T-helper 17 cell (primary cell): ENCODE measurements around the gene OR2J1. TPM values are rescaled to one million over a fixed set of nuclear protein-coding genes. Genes with fewer than 3 reads are reported as not detected.
A peak's percentile ranks its signal among the peaks of the same experiment; 100 is the strongest.
"Not testable (repeated sequence)": the region's sequence is repeated elsewhere in the genome, so short reads cannot be mapped to it uniquely, and the experiment has no call there.

Experiments used
- ATAC-seq: fragments of 150-1000 bp; cut with Tn5 transposase; 2 replicates; pipeline ENCODE4 v1.10.0; 2021; ENCODE audit warnings: mild to moderate bottlenecking, moderate library complexity
- DNase-seq, 3 donors: peaks; one replicate each; pipeline versions ENCODE4 v3.0.0 to v3.0.0-alpha.2; 2020 to 2021
- H3K9me3 ChIP-seq: one replicate; pipeline ENCODE4 v1.7.0; 2013; ENCODE audit warnings: low read length, mild to moderate bottlenecking; ENCODE audit not compliant: control insufficient read depth, poor library complexity, severe bottlenecking
- H3K27ac Mint-ChIP-seq: one replicate; pipeline ENCODE4 v1.8.0; 2022; ENCODE audit warnings: mild to moderate bottlenecking, moderate library complexity, mixed read lengths
- H3K27me3 Mint-ChIP-seq: one replicate; pipeline ENCODE4 v1.8.0; 2022; ENCODE audit warnings: mixed read lengths
- H3K36me3 Mint-ChIP-seq: one replicate; pipeline ENCODE4 v1.8.0; 2022; ENCODE audit warnings: low read depth, mixed read lengths
- H3K4me1 Mint-ChIP-seq: one replicate; pipeline ENCODE4 v1.8.0; 2022; ENCODE audit warnings: mild to moderate bottlenecking, mixed read lengths
- H3K4me3 Mint-ChIP-seq: one replicate; pipeline ENCODE4 v1.8.0; 2022; ENCODE audit warnings: mild to moderate bottlenecking, moderate library complexity, mixed read lengths
- total RNA-seq, 4 donors: library from RNA in 2 of 4; stranded (reverse) in 2 of 4; gene quantifications; one replicate each; pipeline ENCODE4 v1.2.3 and lab custom pipeline; 2022 to 2026

OR2J1 gene
- total RNA-seq (not detected), total RNA-seq (lab: John Stamatoyannopoulos, UW) (0 reads per million in 2 donors)

GRCh38 chr6:29099190-29099589 lies at the start of gene OR2J1:
TSS of gene OR2J1 (plus strand) at chr6:29099490. CDS start at chr6:29100943, 1,453 bp downstream.
- Mint-ChIP-seq H3K4me3 (no peak within 1 kb of the TSS), H3K27ac (no peak within 1 kb of the TSS), H3K36me3 (no peaks in the 10 kb centered on the region), H3K4me1 (no peaks in the 10 kb centered on the region), H3K27me3 (peaks cover 32% of the 10 kb centered on the region)
- DNase-seq (no peak), ATAC-seq (no peak)
- peaks cover 4% of the 10 kb centered on the region for H3K9me3 ChIP-seq

GRCh38 chr6:29051680-29052079 lies 47.6 kb upstream of the OR2J1 start:
- peaks cover 45% of the 10 kb centered on the region for H3K27me3 Mint-ChIP-seq
- H3K4me3 Mint-ChIP-seq, result no peak overlapping the region
- H3K9me3 ChIP-seq, result no peaks in the 10 kb centered on the region
- no peak for DNase-seq
- H3K4me1 Mint-ChIP-seq, result no peaks in the 10 kb centered on the region
- H3K27ac Mint-ChIP-seq, result no peak overlapping the region
- ATAC-seq, result no peak
- H3K36me3 Mint-ChIP-seq, result no peaks in the 10 kb centered on the region

DNA sequence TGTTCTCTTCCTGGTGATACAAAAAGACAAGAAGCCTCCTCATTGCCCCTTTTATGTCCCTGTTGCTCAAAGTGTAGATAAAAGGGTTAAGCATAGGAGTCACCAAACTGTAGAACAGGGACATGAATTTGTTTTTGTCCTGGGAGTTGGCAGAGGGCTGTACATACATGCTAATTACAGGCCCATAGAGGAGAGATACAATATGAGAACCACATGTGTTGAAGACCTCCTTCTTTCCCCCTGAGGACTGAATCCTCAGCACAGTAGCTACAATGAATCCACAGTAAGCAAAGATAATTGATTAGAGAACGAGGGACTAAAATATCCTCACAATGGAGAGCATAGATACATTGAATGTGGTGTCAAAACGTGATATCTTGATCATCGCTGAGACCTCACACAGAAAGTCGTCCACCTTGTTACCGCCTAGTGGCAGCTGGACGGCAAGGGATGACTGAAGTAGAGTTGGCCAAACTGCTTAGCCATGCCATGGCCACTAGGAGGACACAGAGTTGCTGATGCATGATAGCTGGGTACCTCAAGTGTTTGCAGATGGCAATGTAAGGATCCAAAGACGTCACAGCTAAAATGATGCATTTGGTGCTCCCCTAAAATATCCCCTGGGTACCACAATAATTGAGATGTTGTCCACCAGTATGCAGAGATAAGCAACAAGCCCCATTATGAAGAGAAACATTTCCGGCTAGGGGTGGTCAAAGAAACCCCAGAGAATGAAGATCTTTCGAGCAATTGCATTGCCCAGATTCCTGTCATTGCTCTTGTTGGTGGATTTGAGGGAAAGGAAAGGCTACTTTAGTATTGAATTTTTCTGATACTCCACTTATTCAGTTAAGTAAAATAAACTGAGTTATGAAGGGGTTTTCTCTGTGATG lies 27.2 kb upstream of the OR2J1 start:
- Mint-ChIP-seq H3K4me3 (no peak overlapping the region), H3K27me3 (peaks cover 42% of the 10 kb centered on the region), H3K36me3 (no peaks in the 10 kb centered on the region), H3K27ac (no peak overlapping the region), H3K4me1 (peaks cover 2% of the 10 kb centered on the region)
- no peak for ATAC-seq
- no peak for DNase-seq
- H3K9me3 ChIP-seq, result no peaks in the 10 kb centered on the region

- Mint-ChIP-seq H3K4me3 (no peak overlapping the region), H3K27ac (no peak overlapping the region), H3K36me3 (no peaks in the 10 kb centered on the region), H3K4me1 (peaks cover 5% of the 10 kb centered on the region), H3K27me3 (peaks cover 19% of the 10 kb centered on the region)
- no peaks in the 10 kb centered on the region for H3K9me3 ChIP-seq
- ATAC-seq (no peak), DNase-seq (no peak)
Measured at GRCh38 chr6:29079203-29079602, 20.1 kb upstream of the OR2J1 start.

DNA sequence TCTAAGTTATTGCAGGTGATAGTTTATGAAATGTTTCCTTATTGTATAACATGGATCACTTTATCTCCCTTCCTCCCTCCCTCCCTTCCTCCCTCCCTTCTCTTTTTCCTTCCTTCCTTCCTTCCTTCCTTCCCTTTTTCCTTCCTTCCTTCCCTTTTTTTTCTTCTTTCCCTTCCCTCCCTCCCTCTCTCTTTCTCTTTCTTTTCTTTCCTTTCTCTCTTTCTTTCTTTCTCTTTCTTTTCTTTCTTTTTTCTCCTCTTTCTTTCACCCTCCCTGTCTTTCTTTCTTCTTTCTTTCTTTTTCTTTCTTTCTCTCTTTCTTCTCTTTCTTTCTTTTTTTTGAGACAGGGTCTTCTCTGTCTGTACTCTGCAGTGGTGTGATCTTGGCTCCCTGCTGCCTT lies 18.0 kb upstream of the OR2J1 start:
- ATAC-seq, result no peak
- Mint-ChIP-seq H3K4me3 (no peak overlapping the region), H3K36me3 (no peaks in the 10 kb centered on the region), H3K4me1 (peaks cover 3% of the 10 kb centered on the region), H3K27me3 (peaks cover 23% of the 10 kb centered on the region), H3K27ac (peak overlapping the region; percentile 39)
- no peak for DNase-seq
- peaks cover 3% of the 10 kb centered on the region for H3K9me3 ChIP-seq

DNA sequence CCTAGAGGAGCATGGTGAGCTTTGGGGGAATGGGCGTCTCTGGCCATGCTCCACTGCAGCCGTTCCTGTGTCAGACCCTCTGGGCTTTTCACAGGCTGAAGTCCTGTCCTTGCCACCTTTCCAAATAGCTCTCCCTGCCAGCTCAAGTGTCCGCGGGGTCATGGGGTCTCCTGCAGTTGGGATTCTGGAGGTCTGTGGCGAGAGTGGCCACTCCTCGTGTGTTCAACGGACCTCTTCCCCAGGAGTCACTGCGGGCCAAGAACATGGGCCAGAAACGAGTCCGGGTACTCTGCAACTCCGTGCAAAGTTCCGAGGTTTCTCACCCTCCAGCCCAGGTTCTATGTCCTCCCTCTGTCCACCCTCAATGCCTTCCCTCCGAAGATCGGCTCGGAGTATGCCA lies 16.8 kb upstream of the OR2J1 start:
- Mint-ChIP-seq H3K4me1 (peaks cover 3% of the 10 kb centered on the region), H3K27me3 (peaks cover 29% of the 10 kb centered on the region), H3K27ac (no peak overlapping the region), H3K4me3 (no peak overlapping the region), H3K36me3 (no peaks in the 10 kb centered on the region)
- DNase-seq (no peak), ATAC-seq (no peak)
- H3K9me3 ChIP-seq, result peaks cover 3% of the 10 kb centered on the region

DNA sequence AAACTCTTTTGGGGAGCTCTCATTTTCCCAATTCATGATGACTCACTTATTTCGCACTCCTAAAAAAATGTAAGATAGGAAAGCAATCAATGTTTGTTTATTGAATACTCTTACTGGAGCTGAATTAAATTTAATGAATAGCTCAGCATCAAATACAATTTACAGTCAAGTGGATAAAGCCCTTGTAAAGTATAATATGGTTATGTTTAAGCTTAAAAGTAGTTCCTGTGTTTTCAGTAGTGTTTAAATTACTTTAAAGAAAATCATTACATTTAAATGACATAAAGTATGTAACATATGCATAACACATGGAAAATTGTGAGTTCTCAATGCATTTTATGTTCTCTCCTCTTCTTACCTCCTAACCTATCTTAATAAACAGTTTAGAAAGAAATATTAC lies 12.1 kb upstream of the OR2J1 start, which contains the start of gene OR2B3:
TSS of gene OR2B3 (minus strand) at position 101 of the 400 bp plus-strand sequence. CDS start at position 36, 65 bp downstream.
- H3K27ac Mint-ChIP-seq, result no peak within 1 kb of the TSS
- H3K4me3 Mint-ChIP-seq, result no peak within 1 kb of the TSS
- no peak for DNase-seq
- ATAC-seq, result no peak
- H3K9me3 ChIP-seq, result peaks cover 3% of the 10 kb centered on the region
- peaks cover 60% of the 10 kb centered on the region for H3K27me3 Mint-ChIP-seq
- H3K36me3 Mint-ChIP-seq, result peaks cover 2% of the 10 kb centered on the region
- H3K4me1 Mint-ChIP-seq, result no peaks in the 10 kb centered on the region

GRCh38 chr6:29092957-29093356 lies 6.3 kb upstream of the OR2J1 start:
- no peak overlapping the region for H3K27ac Mint-ChIP-seq
- DNase-seq (no peak), ATAC-seq (no peak)
- H3K4me1 Mint-ChIP-seq, result no peaks in the 10 kb centered on the region
- H3K36me3 Mint-ChIP-seq, result peaks cover 2% of the 10 kb centered on the region
- no peaks in the 10 kb centered on the region for H3K9me3 ChIP-seq
- no peak overlapping the region for H3K4me3 Mint-ChIP-seq
- H3K27me3 Mint-ChIP-seq, result peaks cover 41% of the 10 kb centered on the region

DNA sequence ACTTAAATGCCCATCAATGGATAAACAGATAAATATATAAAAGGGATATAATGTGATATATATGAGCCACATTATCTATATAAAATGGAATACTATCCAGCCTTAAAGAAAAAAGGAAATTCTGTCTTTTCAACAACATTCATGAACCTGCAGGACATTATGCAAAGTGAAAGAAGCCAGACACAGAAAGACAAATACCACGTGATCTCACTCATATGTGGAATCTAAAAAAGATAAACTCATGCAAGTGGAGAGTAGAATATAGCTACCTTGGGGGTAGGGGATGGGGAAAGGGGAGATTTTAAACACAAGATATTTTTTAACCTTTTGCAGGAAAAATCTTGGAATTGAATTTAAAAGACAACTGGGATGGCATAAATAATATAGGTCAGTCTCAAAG lies 1.5 kb upstream of the OR2J1 start:
- no peak for ATAC-seq
- no peaks in the 10 kb centered on the region for H3K36me3 Mint-ChIP-seq
- peaks cover 29% of the 10 kb centered on the region for H3K27me3 Mint-ChIP-seq

GRCh38 chr6:29107758-29108157 lies 8.5 kb downstream of the OR2J1 start, which contains the start of gene OR2J3:
TSS of gene OR2J3 (plus strand) at chr6:29108058. CDS start at chr6:29111891, 3,833 bp downstream.
- H3K36me3 Mint-ChIP-seq, result no peaks in the 10 kb centered on the region
- no peak for ATAC-seq
- H3K27me3 Mint-ChIP-seq, result peaks cover 53% of the 10 kb centered on the region
- H3K4me3 Mint-ChIP-seq, result no peak within 1 kb of the TSS
- H3K27ac Mint-ChIP-seq, result no peak within 1 kb of the TSS
- H3K4me1 Mint-ChIP-seq, result no peaks in the 10 kb centered on the region
- peaks cover 4% of the 10 kb centered on the region for H3K9me3 ChIP-seq
- DNase-seq, result no peak

More for the DNA sequence above, 1.5 kb upstream of the OR2J1 start:
- Mint-ChIP-seq H3K4me3 (no peak overlapping the region), H3K27ac (no peak overlapping the region), H3K4me1 (no peaks in the 10 kb centered on the region)
- H3K9me3 ChIP-seq, result no peaks in the 10 kb centered on the region
- no peak for DNase-seq

GRCh38 chr6:29112135-29112534 lies 12.8 kb downstream of the OR2J1 start:
- H3K27me3 Mint-ChIP-seq, result peaks cover 42% of the 10 kb centered on the region
- no peak overlapping the region for H3K4me3 Mint-ChIP-seq
- no peak for ATAC-seq
- H3K27ac Mint-ChIP-seq, result no peak overlapping the region
- H3K36me3 Mint-ChIP-seq, result no peaks in the 10 kb centered on the region
- no peak for DNase-seq
- no peaks in the 10 kb centered on the region for H3K9me3 ChIP-seq
- H3K4me1 Mint-ChIP-seq, result no peaks in the 10 kb centered on the region

DNA sequence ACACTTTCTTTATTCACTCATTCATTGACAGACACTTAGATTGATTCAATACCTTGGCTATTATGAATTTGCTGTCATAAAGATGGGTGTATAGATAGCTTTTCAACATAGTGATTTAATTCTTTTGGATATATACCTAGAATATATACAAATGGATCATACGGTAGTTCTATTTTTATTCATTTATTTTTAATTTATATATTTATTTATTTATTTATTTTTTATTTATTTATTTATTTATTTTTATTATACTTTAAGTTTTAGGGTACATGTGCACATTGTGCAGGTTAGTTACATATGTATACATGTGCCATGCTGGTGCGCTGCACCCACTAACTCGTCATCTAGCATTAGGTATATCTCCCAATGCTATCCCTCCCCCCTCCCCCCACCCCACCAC lies 15.7 kb downstream of the OR2J1 start:
- H3K27me3 Mint-ChIP-seq, result peaks cover 55% of the 10 kb centered on the region
- DNase-seq, H3K4me3 Mint-ChIP-seq, H3K4me1 Mint-ChIP-seq, ATAC-seq, H3K27ac Mint-ChIP-seq, H3K36me3 Mint-ChIP-seq, H3K9me3 ChIP-seq: not testable (repeated sequence)

GRCh38 chr6:29129326-29130012 lies 30.2 kb downstream of the OR2J1 start:
- no peak for DNase-seq
- Mint-ChIP-seq H3K4me3 (no peak overlapping the region), H3K36me3 (peaks cover 5% of the 10 kb centered on the region), H3K4me1 (no peaks in the 10 kb centered on the region), H3K27ac (no peak overlapping the region), H3K27me3 (peaks cover 61% of the 10 kb centered on the region)
- no peaks in the 10 kb centered on the region for H3K9me3 ChIP-seq
- no peak for ATAC-seq
